Measurements from ENCODE around the gene USP12. TPM values are rescaled to one million over a fixed set of nuclear protein-coding genes. Genes with fewer than 3 reads are reported as not detected.

USP12 gene
- total and polyA plus RNA-seq, 2 experiments from 2014 or later: 18.4 to 39.3 TPM

GRCh38 chr13:27138457-27139093, 33.0 kb downstream of the USP12 start (continued):
- TF ChIP-seq, protein P1, sequence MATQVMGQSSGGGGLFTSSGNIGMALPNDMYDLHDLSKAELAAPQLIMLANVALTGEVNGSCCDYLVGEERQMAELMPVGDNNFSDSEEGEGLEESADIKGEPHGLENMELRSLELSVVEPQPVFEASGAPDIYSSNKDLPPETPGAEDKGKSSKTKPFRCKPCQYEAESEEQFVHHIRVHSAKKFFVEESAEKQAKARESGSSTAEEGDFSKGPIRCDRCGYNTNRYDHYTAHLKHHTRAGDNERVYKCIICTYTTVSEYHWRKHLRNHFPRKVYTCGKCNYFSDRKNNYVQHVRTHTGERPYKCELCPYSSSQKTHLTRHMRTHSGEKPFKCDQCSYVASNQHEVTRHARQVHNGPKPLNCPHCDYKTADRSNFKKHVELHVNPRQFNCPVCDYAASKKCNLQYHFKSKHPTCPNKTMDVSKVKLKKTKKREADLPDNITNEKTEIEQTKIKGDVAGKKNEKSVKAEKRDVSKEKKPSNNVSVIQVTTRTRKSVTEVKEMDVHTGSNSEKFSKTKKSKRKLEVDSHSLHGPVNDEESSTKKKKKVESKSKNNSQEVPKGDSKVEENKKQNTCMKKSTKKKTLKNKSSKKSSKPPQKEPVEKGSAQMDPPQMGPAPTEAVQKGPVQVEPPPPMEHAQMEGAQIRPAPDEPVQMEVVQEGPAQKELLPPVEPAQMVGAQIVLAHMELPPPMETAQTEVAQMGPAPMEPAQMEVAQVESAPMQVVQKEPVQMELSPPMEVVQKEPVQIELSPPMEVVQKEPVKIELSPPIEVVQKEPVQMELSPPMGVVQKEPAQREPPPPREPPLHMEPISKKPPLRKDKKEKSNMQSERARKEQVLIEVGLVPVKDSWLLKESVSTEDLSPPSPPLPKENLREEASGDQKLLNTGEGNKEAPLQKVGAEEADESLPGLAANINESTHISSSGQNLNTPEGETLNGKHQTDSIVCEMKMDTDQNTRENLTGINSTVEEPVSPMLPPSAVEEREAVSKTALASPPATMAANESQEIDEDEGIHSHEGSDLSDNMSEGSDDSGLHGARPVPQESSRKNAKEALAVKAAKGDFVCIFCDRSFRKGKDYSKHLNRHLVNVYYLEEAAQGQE (IDR thresholded peaks at IDR 0.05; ENCODE audit: unreplicated experiment): no peak
- TF ChIP-seq, protein P2, sequence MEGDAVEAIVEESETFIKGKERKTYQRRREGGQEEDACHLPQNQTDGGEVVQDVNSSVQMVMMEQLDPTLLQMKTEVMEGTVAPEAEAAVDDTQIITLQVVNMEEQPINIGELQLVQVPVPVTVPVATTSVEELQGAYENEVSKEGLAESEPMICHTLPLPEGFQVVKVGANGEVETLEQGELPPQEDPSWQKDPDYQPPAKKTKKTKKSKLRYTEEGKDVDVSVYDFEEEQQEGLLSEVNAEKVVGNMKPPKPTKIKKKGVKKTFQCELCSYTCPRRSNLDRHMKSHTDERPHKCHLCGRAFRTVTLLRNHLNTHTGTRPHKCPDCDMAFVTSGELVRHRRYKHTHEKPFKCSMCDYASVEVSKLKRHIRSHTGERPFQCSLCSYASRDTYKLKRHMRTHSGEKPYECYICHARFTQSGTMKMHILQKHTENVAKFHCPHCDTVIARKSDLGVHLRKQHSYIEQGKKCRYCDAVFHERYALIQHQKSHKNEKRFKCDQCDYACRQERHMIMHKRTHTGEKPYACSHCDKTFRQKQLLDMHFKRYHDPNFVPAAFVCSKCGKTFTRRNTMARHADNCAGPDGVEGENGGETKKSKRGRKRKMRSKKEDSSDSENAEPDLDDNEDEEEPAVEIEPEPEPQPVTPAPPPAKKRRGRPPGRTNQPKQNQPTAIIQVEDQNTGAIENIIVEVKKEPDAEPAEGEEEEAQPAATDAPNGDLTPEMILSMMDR (conservative IDR thresholded peaks at IDR 0.05; ENCODE audit: low read depth in 2 of 2): no peak
- TF ChIP-seq EZH2 (IDR thresholded peaks at IDR 0.05; ENCODE audit: low read depth, unreplicated experiment): no peak
- no peak for TF ChIP-seq NANOG (IDR thresholded peaks at IDR 0.05; ENCODE audit: borderline replicate concordance)
- TF ChIP-seq JUNB (IDR thresholded peaks at IDR 0.05; ENCODE audit: unreplicated experiment): no peak
- no peak for TF ChIP-seq EZH2phosphoT487 (IDR thresholded peaks at IDR 0.05; ENCODE audit: unreplicated experiment)

DNA sequence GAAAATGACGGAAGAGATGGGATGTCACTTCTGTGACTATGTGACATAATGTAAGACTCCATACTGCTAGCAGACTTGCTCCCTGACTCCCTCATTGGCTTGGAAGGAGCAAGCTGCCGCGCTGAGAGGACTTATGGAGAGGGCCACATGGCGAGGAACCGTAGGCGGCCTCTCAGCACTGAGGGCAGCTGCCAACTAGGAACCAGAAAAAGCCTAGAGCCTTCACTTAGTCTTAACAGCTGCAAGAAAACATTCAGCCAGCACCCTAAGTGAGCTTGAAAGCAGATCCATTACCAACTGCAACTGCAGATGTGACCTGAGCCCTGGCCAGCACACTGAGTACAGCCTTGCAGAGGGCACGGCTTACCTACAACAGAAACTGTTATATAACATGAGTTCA, 33.9 kb downstream of the USP12 start:
- Mint-ChIP-seq H3K4me1 (peaks cover 32% of the 10 kb centered on the region), H3K27ac (peak overlapping the region; percentile 12), H3K36me3 (ENCODE audit: low read depth) (peaks cover 28% of the 10 kb centered on the region), H3K4me3 (no peak overlapping the region), H3K9me3 (peaks cover 18% of the 10 kb centered on the region), H3K27me3 (ENCODE audit: insufficient read depth, low read depth, poor library complexity) (peaks cover 2% of the 10 kb centered on the region)
- TF ChIP-seq NANOG (IDR thresholded peaks at IDR 0.05; ENCODE audit: borderline replicate concordance): no peak
- TF ChIP-seq JUNB (IDR thresholded peaks at IDR 0.05; ENCODE audit: unreplicated experiment): no peak
- TF ChIP-seq POLR2AphosphoS5 (IDR thresholded peaks at IDR 0.05; ENCODE audit: low read depth): no peak
- TF ChIP-seq, protein P1 (IDR thresholded peaks at IDR 0.05; ENCODE audit: unreplicated experiment): no peak
- TF ChIP-seq, protein P2 (conservative IDR thresholded peaks at IDR 0.05; ENCODE audit: low read depth in 2 of 2): no peak
- TF ChIP-seq, protein P3, sequence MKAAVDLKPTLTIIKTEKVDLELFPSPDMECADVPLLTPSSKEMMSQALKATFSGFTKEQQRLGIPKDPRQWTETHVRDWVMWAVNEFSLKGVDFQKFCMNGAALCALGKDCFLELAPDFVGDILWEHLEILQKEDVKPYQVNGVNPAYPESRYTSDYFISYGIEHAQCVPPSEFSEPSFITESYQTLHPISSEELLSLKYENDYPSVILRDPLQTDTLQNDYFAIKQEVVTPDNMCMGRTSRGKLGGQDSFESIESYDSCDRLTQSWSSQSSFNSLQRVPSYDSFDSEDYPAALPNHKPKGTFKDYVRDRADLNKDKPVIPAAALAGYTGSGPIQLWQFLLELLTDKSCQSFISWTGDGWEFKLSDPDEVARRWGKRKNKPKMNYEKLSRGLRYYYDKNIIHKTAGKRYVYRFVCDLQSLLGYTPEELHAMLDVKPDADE (IDR thresholded peaks at IDR 0.05): no peak
- TF ChIP-seq ZNF114 (CRISPR knock-in tag; IDR thresholded peaks at IDR 0.05): no peak
- Histone ChIP-seq H3K4me2 (no peak overlapping the region), H3K27me3 (ENCODE audit: insufficient read depth) (no peaks in the 10 kb centered on the region), H3F3A (replicated peaks; ENCODE audit: low read depth) (no peaks in the 10 kb centered on the region), H3K9me2 (ENCODE audit: insufficient read depth) (no peaks in the 10 kb centered on the region), H3K36me3 (ENCODE audit: insufficient read depth) (peaks cover 6% of the 10 kb centered on the region; the same call in 1 of the 2 replicates), H3K79me2 (replicated peaks; ENCODE audit: insufficient read depth) (peaks cover 100% of the 10 kb centered on the region), H3K27ac (ENCODE audit: low read depth) (peak overlapping the region; percentile 22; the same call in 1 of the 2 replicates), H3K4me3 (no peak overlapping the region), H4K20me1 (replicated peaks; ENCODE audit: insufficient read depth) (peaks cover 11% of the 10 kb centered on the region; the same call in 1 of the 2 replicates), H3K4me1 (ENCODE audit: insufficient read depth) (peaks cover 41% of the 10 kb centered on the region), H2AFZ (no peak overlapping the region)
- ATAC-seq (peak; percentile 75), DNase-seq (ENCODE audit: low spot score) (peak; percentile 22)

Data from GM23338 (cell line).